Measurements from ENCODE around the gene ADAM12. TPM values are rescaled to one million over a fixed set of nuclear protein-coding genes. Genes with fewer than 3 reads are reported as not detected.
"Not testable (repeated sequence)": the region's sequence is repeated elsewhere in the genome, so short reads cannot be mapped to it uniquely, and the experiment has no call there.

Gene ADAM12
- polyA plus RNA-seq, 4 donors, result 0.45 to 0.87 TPM; not detected in 2

DNA sequence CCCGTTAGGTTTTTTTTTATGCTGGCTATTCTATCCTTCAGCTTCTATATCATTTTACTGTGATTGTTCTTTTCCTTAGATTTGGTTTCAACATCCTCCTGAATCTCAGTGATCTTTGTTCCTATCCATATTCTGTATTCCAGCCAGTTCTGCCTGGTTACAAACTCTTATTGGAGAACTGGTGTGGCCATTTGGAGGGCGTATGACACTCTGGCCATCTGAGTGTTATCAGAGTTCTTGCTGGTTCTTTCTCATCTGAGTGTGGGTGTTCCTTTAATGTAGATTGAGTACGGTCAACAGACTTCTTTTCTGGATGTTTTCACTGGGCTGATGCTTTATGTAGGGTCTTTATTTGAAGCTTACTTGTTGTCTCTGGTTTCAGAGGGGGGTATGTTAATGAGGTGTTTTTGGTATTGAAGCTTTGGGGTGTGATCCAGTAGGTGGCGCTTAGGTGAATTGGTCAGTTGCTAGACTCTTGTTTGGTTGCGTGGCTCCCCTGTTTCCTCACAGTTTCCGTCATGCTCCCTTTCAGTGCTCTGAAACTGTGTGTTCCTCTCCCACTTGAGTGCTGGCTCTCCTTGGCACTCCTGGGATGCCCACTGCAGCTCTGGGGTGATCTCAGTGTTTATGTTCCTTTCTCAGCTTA lies 411.2 kb downstream of the ADAM12 start:
- 86 to 88% (median 86%) methylated on average over 6 of the region's 6 CpGs for WGBS, 3 donors
- H3K36me3 ChIP-seq (ENCODE audit: control insufficient read depth in 3 of 3, insufficient read depth in 2 of 3, low read depth in 1 of 3, low read length in 3 of 3), result no peaks in the 10 kb centered on the region
- H3K4me3 ChIP-seq (ENCODE audit: low read depth in 1 of 3, low read length in 3 of 3), result no peak overlapping the region
- no peaks in the 10 kb centered on the region for H3K4me1 ChIP-seq (ENCODE audit: control insufficient read depth in 3 of 3, insufficient read depth in 2 of 3, low read depth in 1 of 3, low read length in 2 of 3)
- H3K27me3 ChIP-seq (ENCODE audit: control insufficient read depth in 3 of 3, insufficient read depth in 3 of 3, low read length in 3 of 3), result no peaks in the 10 kb centered on the region
- DNase-seq, result no peak
- FAIRE-seq, result no peak
- no peaks in the 10 kb centered on the region for H3K9me3 ChIP-seq (ENCODE audit: control insufficient read depth in 2 of 2, insufficient read depth in 1 of 2, low read depth in 1 of 2, low read length in 1 of 2)
- H3K27ac ChIP-seq (ENCODE audit: low read depth in 1 of 3, low read length in 2 of 3), result no peak overlapping the region

DNA sequence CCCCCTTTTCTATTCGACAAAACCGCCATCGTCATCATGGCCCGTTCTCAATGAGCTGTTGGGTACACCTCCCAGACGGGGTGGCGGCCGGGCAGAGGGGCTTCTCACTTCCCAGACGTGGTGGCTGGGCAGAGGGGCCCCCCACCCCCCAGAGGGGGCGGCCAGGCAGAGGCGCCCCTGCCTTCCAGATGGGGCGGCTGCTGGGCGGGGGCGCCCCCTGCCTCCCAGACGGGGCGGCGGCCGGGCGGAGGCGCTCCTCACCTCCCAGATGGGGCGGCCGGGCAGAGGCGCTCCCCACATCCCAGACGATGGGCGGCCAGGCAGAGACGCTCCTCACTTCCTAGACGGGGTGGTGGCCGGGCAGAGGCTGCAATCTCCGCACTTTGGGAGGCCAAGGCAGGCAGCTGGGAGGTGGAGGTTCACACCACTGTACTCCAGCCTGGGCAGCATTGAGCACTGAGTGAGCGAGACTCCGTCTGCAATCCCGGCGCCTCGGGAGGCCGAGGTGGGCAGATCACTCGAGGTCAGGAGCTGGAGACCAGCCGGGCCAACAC lies 418.1 kb downstream of the ADAM12 start:
- H3K27ac ChIP-seq (ENCODE audit: low read depth in 1 of 3, low read length in 2 of 3); H3K27me3 ChIP-seq (ENCODE audit: control insufficient read depth in 3 of 3, insufficient read depth in 3 of 3, low read length in 3 of 3); H3K36me3 ChIP-seq (ENCODE audit: control insufficient read depth in 3 of 3, insufficient read depth in 2 of 3, low read depth in 1 of 3, low read length in 3 of 3); FAIRE-seq; H3K4me1 ChIP-seq (ENCODE audit: control insufficient read depth in 3 of 3, insufficient read depth in 2 of 3, low read depth in 1 of 3, low read length in 2 of 3); H3K4me3 ChIP-seq (ENCODE audit: low read depth in 1 of 3, low read length in 3 of 3); DNase-seq; H3K9me3 ChIP-seq (ENCODE audit: control insufficient read depth in 2 of 2, insufficient read depth in 1 of 2, low read depth in 1 of 2, low read length in 1 of 2): not testable (repeated sequence)
- 91 to 92% (median 92%) methylated on average over 28 to 36 of the region's 36 CpGs for WGBS, 3 donors

DNA sequence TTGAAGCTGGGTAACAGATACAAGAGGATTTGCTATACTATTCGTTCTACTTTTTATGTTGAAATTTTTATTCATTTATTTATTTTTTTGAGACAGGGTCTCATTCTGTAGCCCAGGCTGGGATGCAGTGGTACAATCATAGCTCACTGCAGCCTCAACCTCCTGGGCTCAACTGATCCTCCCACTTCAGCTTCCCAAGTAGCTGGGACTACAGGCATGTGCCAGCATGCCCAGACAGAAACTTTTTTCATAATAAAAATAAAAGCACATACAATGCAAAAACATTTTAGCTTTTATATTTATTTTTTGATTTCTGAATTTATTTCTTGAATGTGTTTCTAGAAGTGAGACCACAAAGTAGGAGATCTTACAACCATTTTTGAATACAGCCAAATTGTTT lies 420.7 kb downstream of the ADAM12 start:
- Histone ChIP-seq H3K27me3 (ENCODE audit: control insufficient read depth in 3 of 3, insufficient read depth in 3 of 3, low read length in 3 of 3) (no peaks in the 10 kb centered on the region), H3K27ac (ENCODE audit: low read depth in 1 of 3, low read length in 2 of 3) (no peak overlapping the region), H3K36me3 (ENCODE audit: control insufficient read depth in 3 of 3, insufficient read depth in 2 of 3, low read depth in 1 of 3, low read length in 3 of 3) (no peaks in the 10 kb centered on the region), H3K4me1 (ENCODE audit: control insufficient read depth in 3 of 3, insufficient read depth in 2 of 3, low read depth in 1 of 3, low read length in 2 of 3) (no peaks in the 10 kb centered on the region), H3K9me3 (ENCODE audit: control insufficient read depth in 2 of 2, insufficient read depth in 1 of 2, low read depth in 1 of 2, low read length in 1 of 2) (no peaks in the 10 kb centered on the region), H3K4me3 (ENCODE audit: low read depth in 1 of 3, low read length in 3 of 3) (no peak overlapping the region)
- FAIRE-seq, result no peak
- no peak for DNase-seq
- WGBS, 3 donors, result 82 to 89% (median 84%) methylated on average over 1 of the region's 1 CpG

DNA sequence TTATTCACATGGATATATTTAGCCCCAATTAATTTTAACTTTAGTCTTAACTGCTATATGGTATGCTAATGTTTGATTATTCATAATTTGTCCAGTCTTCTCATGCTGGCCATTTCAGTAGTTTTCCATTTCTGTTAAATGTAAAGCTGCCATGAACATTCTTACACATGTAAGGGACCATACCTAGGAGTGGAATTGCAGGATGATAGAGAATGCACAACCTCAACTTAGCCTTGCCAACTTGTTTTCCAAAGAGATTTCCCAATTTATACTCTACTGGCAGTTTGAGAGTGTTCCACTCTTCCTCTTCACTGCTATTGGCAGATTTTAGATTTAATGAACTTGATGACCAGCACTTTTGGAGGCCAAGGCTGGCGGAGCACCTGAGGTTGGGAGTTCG lies 423.7 kb downstream of the ADAM12 start:
- WGBS, 3 donors, result 86 to 93% (median 92%) methylated on average over 2 of the region's 2 CpGs
- H3K4me3 ChIP-seq (ENCODE audit: low read depth in 1 of 3, low read length in 3 of 3), result no peak overlapping the region
- peaks cover 0 to 2% of the 10 kb centered on the region in 2 donors for H3K9me3 ChIP-seq (ENCODE audit: control insufficient read depth in 2 of 2, insufficient read depth in 1 of 2, low read depth in 1 of 2, low read length in 1 of 2)
- no peak for FAIRE-seq
- DNase-seq, result no peak
- no peaks in the 10 kb centered on the region for H3K27me3 ChIP-seq (ENCODE audit: control insufficient read depth in 3 of 3, insufficient read depth in 3 of 3, low read length in 3 of 3)
- H3K27ac ChIP-seq (ENCODE audit: low read depth in 1 of 3, low read length in 2 of 3), result no peak overlapping the region
- H3K4me1 ChIP-seq (ENCODE audit: control insufficient read depth in 3 of 3, insufficient read depth in 2 of 3, low read depth in 1 of 3, low read length in 2 of 3), result no peaks in the 10 kb centered on the region
- no peaks in the 10 kb centered on the region for H3K36me3 ChIP-seq (ENCODE audit: control insufficient read depth in 3 of 3, insufficient read depth in 2 of 3, low read depth in 1 of 3, low read length in 3 of 3)
